Right renal cortex interstitium (tissue), 3 donors: ENCODE data around the gene SPON1. TPM values are rescaled to one million over a fixed set of nuclear protein-coding genes. Genes with fewer than 3 reads are reported as not detected.
A peak's percentile ranks its signal among the peaks of the same experiment; 100 is the strongest.
"Not testable (repeated sequence)": the region's sequence is repeated elsewhere in the genome, so short reads cannot be mapped to it uniquely, and the experiment has no call there.

Experiments used
- DNase-seq, 3 donors: peaks; one replicate each; pipeline ENCODE4 v3.0.0-alpha.2; 2013; ENCODE audit warnings: low read depth in 3 of 3, low spot score in 2 of 3
- polyA plus RNA-seq, 3 donors: library from polyadenylated mRNA; unstranded; fragments of 120-200 nt; gene quantifications; one replicate each; pipeline ENCODE4 v1.2.1, GENCODE V29; 2013; ENCODE audit not compliant: insufficient read length in 3 of 3

Gene SPON1
- polyA plus RNA-seq, 3 donors = 79.1 to 88.0 (median 79.4) TPM

- DNase-seq = no peak
Observed at GRCh38 chr11:13974631-13975030, 12.1 kb downstream of the SPON1 start.

GRCh38 chr11:13983081-13983751, 20.7 kb downstream of the SPON1 start:
- DNase-seq = no peak

GRCh38 chr11:13984616-13985450, 22.3 kb downstream of the SPON1 start:
- no peak for DNase-seq

GRCh38 chr11:13986695-13987094, 24.2 kb downstream of the SPON1 start:
- DNase-seq = not testable (repeated sequence)

GRCh38 chr11:13992158-13992856, 29.8 kb downstream of the SPON1 start:
- not testable (repeated sequence) for DNase-seq

- no peak for DNase-seq
Observed at GRCh38 chr11:13993096-13993765, 30.7 kb downstream of the SPON1 start.

GRCh38 chr11:13997881-13998280, 35.4 kb downstream of the SPON1 start:
- no peak for DNase-seq

- no peak for DNase-seq
Observed at GRCh38 chr11:13999704-14000103, 37.2 kb downstream of the SPON1 start.

- DNase-seq = no peak
Observed at GRCh38 chr11:14001597-14001996, 39.1 kb downstream of the SPON1 start.

- no peak for DNase-seq
Observed at GRCh38 chr11:14007566-14007965, 45.0 kb downstream of the SPON1 start.

- no peak for DNase-seq
Observed at GRCh38 chr11:14010665-14011064, 48.1 kb downstream of the SPON1 start.

- DNase-seq = no peak
Observed at GRCh38 chr11:14012846-14013245, 50.3 kb downstream of the SPON1 start.

- no peak for DNase-seq
Observed at GRCh38 chr11:14015711-14016110, 53.2 kb downstream of the SPON1 start.

GRCh38 chr11:14018441-14018840, 55.9 kb downstream of the SPON1 start:
- no peak for DNase-seq

- no peak for DNase-seq
Observed at GRCh38 chr11:14021738-14022137, 59.2 kb downstream of the SPON1 start.

GRCh38 chr11:14022251-14022650, 59.7 kb downstream of the SPON1 start:
- DNase-seq = no peak

- DNase-seq = no peak
Observed at GRCh38 chr11:14022821-14023220, 60.3 kb downstream of the SPON1 start.

GRCh38 chr11:14026961-14027360, 64.4 kb downstream of the SPON1 start:
- DNase-seq = peak in 1 of 3 donors; percentile 23

GRCh38 chr11:14027525-14027924, 65.0 kb downstream of the SPON1 start:
- no peak for DNase-seq

- no peak for DNase-seq
Observed at GRCh38 chr11:14029440-14029839, 66.9 kb downstream of the SPON1 start.
